HFF-Myc (cell line): ENCODE data around the gene NUDT3.
"Not testable (repeated sequence)": the region's sequence is repeated elsewhere in the genome, so short reads cannot be mapped to it uniquely, and the experiment has no call there.

Source experiments
- DNase-seq: peaks from one replicate; pipeline ENCODE4 v3.0.0-alpha.2; 2011; ENCODE audit warnings: low read depth; ENCODE audit errors: extremely low read depth
- H3K4me3 ChIP-seq: replicated peaks from 2 replicates; pipeline ENCODE4 v1.5.1; 2011; ENCODE audit warnings: low read depth, mild to moderate bottlenecking, control low read depth, low read length
- TF ChIP-seq, protein P1 (sequence below): IDR thresholded peaks from 2 replicates; pipeline ENCODE4 v1.5.1; 2012; ENCODE audit warnings: mild to moderate bottlenecking, low read depth, low read length, control low read depth; ENCODE audit errors: missing control alignments

The NUDT3 gene

GRCh38 chr6:34378470-34378869 lies 14.0 kb downstream of the NUDT3 start:
- H3K4me3 ChIP-seq: no peak overlapping the region
- TF ChIP-seq, protein P1, sequence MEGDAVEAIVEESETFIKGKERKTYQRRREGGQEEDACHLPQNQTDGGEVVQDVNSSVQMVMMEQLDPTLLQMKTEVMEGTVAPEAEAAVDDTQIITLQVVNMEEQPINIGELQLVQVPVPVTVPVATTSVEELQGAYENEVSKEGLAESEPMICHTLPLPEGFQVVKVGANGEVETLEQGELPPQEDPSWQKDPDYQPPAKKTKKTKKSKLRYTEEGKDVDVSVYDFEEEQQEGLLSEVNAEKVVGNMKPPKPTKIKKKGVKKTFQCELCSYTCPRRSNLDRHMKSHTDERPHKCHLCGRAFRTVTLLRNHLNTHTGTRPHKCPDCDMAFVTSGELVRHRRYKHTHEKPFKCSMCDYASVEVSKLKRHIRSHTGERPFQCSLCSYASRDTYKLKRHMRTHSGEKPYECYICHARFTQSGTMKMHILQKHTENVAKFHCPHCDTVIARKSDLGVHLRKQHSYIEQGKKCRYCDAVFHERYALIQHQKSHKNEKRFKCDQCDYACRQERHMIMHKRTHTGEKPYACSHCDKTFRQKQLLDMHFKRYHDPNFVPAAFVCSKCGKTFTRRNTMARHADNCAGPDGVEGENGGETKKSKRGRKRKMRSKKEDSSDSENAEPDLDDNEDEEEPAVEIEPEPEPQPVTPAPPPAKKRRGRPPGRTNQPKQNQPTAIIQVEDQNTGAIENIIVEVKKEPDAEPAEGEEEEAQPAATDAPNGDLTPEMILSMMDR: no peak
- peak; percentile 56 for DNase-seq

DNA sequence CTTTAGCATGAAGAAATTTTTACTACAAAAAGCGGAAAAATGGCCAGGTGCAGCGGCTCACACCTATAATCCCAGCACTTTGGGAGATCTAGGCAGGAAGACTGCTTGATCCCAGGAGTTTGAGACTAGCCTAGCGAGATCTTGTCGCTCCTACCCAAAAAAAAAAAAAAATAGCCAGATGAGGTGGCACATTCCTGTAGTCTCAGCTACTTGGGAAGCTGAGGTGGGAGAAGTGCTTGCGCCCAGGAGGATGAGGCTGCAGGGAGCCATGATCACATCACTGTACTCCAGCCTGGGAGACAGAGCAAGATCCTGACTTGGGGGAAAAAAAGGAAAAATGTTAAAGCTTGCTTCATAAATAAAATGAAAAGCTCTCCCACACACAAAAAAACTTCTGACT lies 14.5 kb downstream of the NUDT3 start:
- H3K4me3 ChIP-seq: no peak overlapping the region
- no peak for DNase-seq
- TF ChIP-seq, protein P1: no peak

DNA sequence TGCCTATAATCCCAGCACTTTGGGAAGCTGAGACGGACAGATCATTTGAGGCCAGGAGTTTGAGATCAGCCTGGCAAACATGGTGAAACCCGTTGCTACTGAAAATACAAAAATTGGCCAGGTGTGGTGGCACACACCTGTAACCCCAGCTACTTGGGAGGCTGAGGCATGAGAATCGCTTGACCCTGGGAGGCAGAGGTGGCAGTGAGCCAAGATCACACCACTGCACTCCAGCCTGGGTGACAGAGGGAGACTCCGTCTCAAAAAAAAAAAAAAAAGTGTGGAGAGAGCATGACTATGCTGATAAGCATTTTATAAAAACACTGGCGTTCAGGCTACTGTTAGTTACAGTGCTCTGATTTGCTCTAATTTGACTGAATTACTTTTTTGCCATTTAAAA lies 14.9 kb downstream of the NUDT3 start:
- H3K4me3 ChIP-seq, DNase-seq: not testable (repeated sequence)

- H3K4me3 ChIP-seq: no peak overlapping the region
- TF ChIP-seq, protein P1: no peak
These were observed 16.6 kb downstream of the NUDT3 start for GRCh38 chr6:34375833-34376232.

GRCh38 chr6:34374508-34374907 lies 18.0 kb downstream of the NUDT3 start:
- DNase-seq: no peak
- TF ChIP-seq, protein P1: no peak

More at GRCh38 chr6:34375833-34376232, 16.6 kb downstream of the NUDT3 start:
- no peak for DNase-seq

DNA sequence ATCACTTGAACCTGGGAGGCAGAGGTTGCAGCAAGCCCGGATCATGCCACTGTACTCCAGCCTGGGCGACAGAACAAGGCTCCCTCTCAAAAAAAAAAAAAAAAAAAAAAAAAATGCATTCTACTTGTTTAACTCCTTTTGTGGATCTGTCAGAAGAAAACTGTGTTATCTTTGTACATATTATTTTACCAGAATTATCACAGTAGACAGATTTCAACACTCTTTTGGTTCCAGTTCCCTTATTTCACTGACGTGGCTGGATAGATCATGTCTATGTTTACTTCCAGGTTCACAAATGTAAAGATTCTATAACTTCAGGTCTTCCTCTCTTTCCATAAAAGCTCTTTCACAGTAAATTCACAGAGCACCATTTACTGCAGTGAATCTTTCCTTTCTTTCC lies 18.4 kb downstream of the NUDT3 start:
- no peak for DNase-seq
- TF ChIP-seq, protein P1: no peak

More at GRCh38 chr6:34374508-34374907, 18.0 kb downstream of the NUDT3 start:
- H3K4me3 ChIP-seq: no peak overlapping the region

DNA sequence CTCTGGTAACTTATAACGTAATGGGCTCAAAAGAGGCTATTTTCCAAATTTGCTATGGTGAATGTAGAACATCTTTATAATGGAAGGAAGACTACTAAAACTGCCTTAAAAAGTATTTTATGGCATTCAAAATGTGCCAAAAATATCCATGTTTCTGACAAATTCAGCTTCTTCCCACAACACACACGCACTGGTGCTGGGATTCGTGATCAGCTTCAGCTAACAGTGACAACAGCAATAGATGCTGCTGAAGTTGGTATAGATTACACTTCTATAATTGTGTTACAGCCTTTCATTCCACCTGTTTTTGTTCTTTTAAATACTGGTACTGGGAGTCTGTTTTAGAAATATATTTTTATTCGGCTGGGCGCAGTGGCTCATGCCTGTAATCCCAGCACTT lies 19.0 kb downstream of the NUDT3 start:
- no peak overlapping the region for H3K4me3 ChIP-seq
- TF ChIP-seq, protein P1: no peak
- no peak for DNase-seq

More for the DNA sequence above, 18.4 kb downstream of the NUDT3 start:
- no peak overlapping the region for H3K4me3 ChIP-seq

GRCh38 chr6:34371865-34372264 lies 20.6 kb downstream of the NUDT3 start:
- not testable (repeated sequence) for H3K4me3 ChIP-seq, DNase-seq
